Left colon (tissue), 2 donors: ENCODE results near the gene ENC1. TPM values are rescaled to one million over a fixed set of nuclear protein-coding genes. Genes with fewer than 3 reads are reported as not detected.

Experiments
- ATAC-seq: fragments of 200-7000 bp; cut with Tn5 transposase; one replicate; pipeline ENCODE4 v1.9.1; 2020; ENCODE audit warnings: mild to moderate bottlenecking, moderate library complexity
- DNase-seq, 2 donors: peaks; one replicate each; pipeline ENCODE4 v3.0.0-alpha.2; 2020
- intact Hi-C, 2 donors: fragments of 100-400 bp; cut with DNase I in 1 of 2; cut with micrococcal nuclease in 1 of 2; formaldehyde crosslinking; loops; one replicate each; pipeline versions ENCODE4 v1.11.2 to v1.14.0; 2022; cut with DNase I, micrococcal nuclease
- total RNA-seq, 2 donors: library from RNA; stranded (reverse); fragmentation: NEBNext Ultra II Directional; extraction: Animal tissue kit (Norgen Biotek cat#: 25700); gene quantifications; one replicate each; pipeline ENCODE4 v1.2.1, GENCODE V29; 2021
- donor health status: DM: no; HTN: no; CAD: no.
- donor health status: DM: yes; HTN: yes; CAD: no.

ENC1 gene
- total RNA-seq, 2 donors from 2014 or later: 18.9 to 27.4 TPM

GRCh38 chr5:74623006-74623611, 17.4 kb downstream of the ENC1 start:
- ATAC-seq (no peak), DNase-seq (no peak)
- intact Hi-C loops: no loop called here

- intact Hi-C loops: no loop called here
- DNase-seq (no peak), ATAC-seq (no peak)
Observed at GRCh38 chr5:74622122-74622521, 18.4 kb downstream of the ENC1 start.

GRCh38 chr5:74621492-74621891, 19.0 kb downstream of the ENC1 start:
- no peak for ATAC-seq
- intact Hi-C loops: no loop called here

GRCh38 chr5:74619308-74619707, 21.2 kb downstream of the ENC1 start:
- intact Hi-C loops: no loop called here
- ATAC-seq (peak; percentile 73), DNase-seq (no peak)

More at GRCh38 chr5:74621492-74621891, 19.0 kb downstream of the ENC1 start:
- no peak for DNase-seq

GRCh38 chr5:74618106-74618505, 22.4 kb downstream of the ENC1 start:
- intact Hi-C loops: no loop called here
- ATAC-seq (no peak), DNase-seq (no peak)

GRCh38 chr5:74617202-74617601, 23.3 kb downstream of the ENC1 start:
- no peak for ATAC-seq
- intact Hi-C loops: no loop called here
- DNase-seq: no peak

GRCh38 chr5:74616236-74617146, 24.0 kb downstream of the ENC1 start:
- DNase-seq (no peak), ATAC-seq (no peak)
- intact Hi-C loops: no loop called here

GRCh38 chr5:74613283-74613682, 27.2 kb downstream of the ENC1 start:
- intact Hi-C loops: no loop called here
- DNase-seq: no peak
- ATAC-seq: no peak

GRCh38 chr5:74612045-74612444, 28.5 kb downstream of the ENC1 start:
- DNase-seq: no peak
- intact Hi-C loops: no loop called here
- ATAC-seq: no peak

- ATAC-seq: no peak
- DNase-seq: no peak
- intact Hi-C loops: no loop called here
Observed at GRCh38 chr5:74608736-74609601, 31.6 kb downstream of the ENC1 start.

GRCh38 chr5:74605759-74606158, 34.8 kb downstream of the ENC1 start:
- intact Hi-C loops: no loop called here
- DNase-seq (no peak), ATAC-seq (no peak)

- DNase-seq (no peak), ATAC-seq (no peak)
- intact Hi-C loops: no loop called here
Observed at GRCh38 chr5:74603376-74603775, 37.2 kb downstream of the ENC1 start.

- DNase-seq: no peak
- ATAC-seq: no peak
- intact Hi-C loops: no loop called here
Observed at GRCh38 chr5:74599148-74599547, 41.4 kb downstream of the ENC1 start.

GRCh38 chr5:74598731-74599130, 41.8 kb downstream of the ENC1 start:
- ATAC-seq: no peak
- DNase-seq: no peak
- intact Hi-C loops: no loop called here

GRCh38 chr5:74596927-74597326, 43.6 kb downstream of the ENC1 start:
- DNase-seq (no peak), ATAC-seq (no peak)
- intact Hi-C loops: no loop called here

- intact Hi-C loops: no loop called here
- no peak for DNase-seq
- peak; percentile 81 for ATAC-seq
Observed at GRCh38 chr5:74595143-74595925, 45.2 kb downstream of the ENC1 start.

- intact Hi-C loops: no loop called here
- DNase-seq (no peak), ATAC-seq (peak; percentile 37)
Observed at GRCh38 chr5:74594137-74595040, 46.1 kb downstream of the ENC1 start.
